OCI-LY7 (cell line): ENCODE results near the gene C4orf50. TPM values are rescaled to one million over a fixed set of nuclear protein-coding genes. Genes with fewer than 3 reads are reported as not detected.

ENCODE experiments used
- BruUV-seq: library from RNA; stranded (reverse); fragments of 400-500 nt; replicated peaks from 2 replicates; lab custom pipeline; 2021; lab: Mats Ljungman, UMichigan
- CTCF ChIA-PET: fragments of 300-600 bp; sonication (Branson Sonifier 250); formaldehyde crosslinking; loops from one replicate; lab custom pipeline; 2022; ENCODE audit warnings: antibody characterized with exemption; ENCODE audit not compliant: unreplicated experiment; lab: Charles Lee
- POLR2A ChIA-PET: fragments of 300-600 bp; sonication (Branson Sonifier 250); formaldehyde crosslinking; loops from one replicate; lab custom pipeline; 2022; ENCODE audit warnings: antibody characterized with exemption; lab: Charles Lee
- DNase-seq: peaks from one replicate; pipeline ENCODE4 v3.0.0-alpha.2; 2015; ENCODE audit warnings: low spot score
- H2AFZ ChIP-seq: fragments of 200-600 bp; sonication (generic), shearing (Covaris generic); 2 replicates; pipeline ENCODE4 v1.6.1; 2014; ENCODE audit warnings: mild to moderate bottlenecking, antibody characterized with exemption, low read length, moderate library complexity
- H3K27ac ChIP-seq: fragments of 200-600 bp; sonication (generic); 2 replicates; pipeline ENCODE4 v1.5.1; 2014; ENCODE audit warnings: mixed run types, low read depth, mild to moderate bottlenecking, moderate library complexity, low read length, inconsistent platforms; ENCODE audit not compliant: poor library complexity, severe bottlenecking
- H3K36me3 ChIP-seq: fragments of 200-600 bp; sonication (generic); 2 replicates; pipeline ENCODE4 v1.6.1; 2014; ENCODE audit warnings: mild to moderate bottlenecking, antibody characterized with exemption, low read length, moderate library complexity, mixed read lengths; ENCODE audit not compliant: insufficient read depth
- H3K4me1 ChIP-seq: fragments of 200-600 bp; sonication (generic); 2 replicates; pipeline ENCODE4 v1.5.1; 2014; ENCODE audit warnings: mild to moderate bottlenecking, low read length; ENCODE audit not compliant: insufficient read depth, poor library complexity, severe bottlenecking
- H3K4me2 ChIP-seq: fragments of 200-600 bp; sonication (generic); 2 replicates; pipeline ENCODE4 v1.6.1; 2014; ENCODE audit warnings: mild to moderate bottlenecking, low read length
- H3K4me3 ChIP-seq: fragments of 200-600 bp; sonication (generic); 2 replicates; pipeline ENCODE4 v1.5.1; 2014; ENCODE audit warnings: mild to moderate bottlenecking, low read depth, low read length; ENCODE audit not compliant: poor library complexity, severe bottlenecking
- H3K79me2 ChIP-seq: fragments of 200-600 bp; sonication (generic); 2 replicates; pipeline ENCODE4 v1.6.1; 2016; ENCODE audit warnings: low read depth, mild to moderate bottlenecking, low read length, moderate library complexity, mixed read lengths; ENCODE audit not compliant: insufficient read depth
- H3K9me2 ChIP-seq: fragments of 200-600 bp; sonication (generic); 2 replicates; pipeline ENCODE4 v1.6.1; 2016; ENCODE audit warnings: mild to moderate bottlenecking, low read length, mixed read lengths; ENCODE audit not compliant: insufficient read depth
- H3K9me3 ChIP-seq: fragments of 200-600 bp; sonication (generic); 2 replicates; pipeline ENCODE4 v1.6.1; 2014; ENCODE audit warnings: mild to moderate bottlenecking, mixed run types, low read length, mixed read lengths
- H4K20me1 ChIP-seq: fragments of 200-600 bp; sonication (generic); 2 replicates; pipeline ENCODE4 v1.6.1; 2014; ENCODE audit warnings: mild to moderate bottlenecking, antibody characterized with exemption, low read length, moderate library complexity, mixed read lengths; ENCODE audit not compliant: insufficient read depth
- EZH2phosphoT487 ChIP-seq: fragments of 200-600 bp; sonication (generic); IDR thresholded peaks from 2 replicates; pipeline ENCODE4 v1.6.1; 2018; ENCODE audit warnings: low read depth, borderline replicate concordance, mild to moderate bottlenecking, mixed run types, antibody characterized with exemption, low read length, moderate library complexity, mixed read lengths
- intact Hi-C: fragments of 100-400 bp; cut with micrococcal nuclease; formaldehyde crosslinking; loops from one replicate; pipeline ENCODE4 v1.10.0; 2022; ENCODE audit not compliant: unreplicated experiment
- total RNA-seq, 2 experiments: library from RNA; depleted of rRNA in 1 of 2; stranded (reverse); fragments of >200 nt in 1 of 2; shearing (Covaris generic) in 1 of 2; gene quantifications; 2 replicates each; pipeline ENCODE4 v1.2.3, GENCODE V29; 2014 to 2022
- TF ChIP-seq, protein P1 (sequence below): fragments of 200-600 bp; sonication (generic); conservative IDR thresholded peaks from 2 replicates; pipeline ENCODE4 v1.5.1; 2014; ENCODE audit warnings: mild to moderate bottlenecking, antibody characterized with exemption, low read length, moderate library complexity, mixed read lengths

Gene C4orf50
- total RNA-seq, 2 experiments from 2014 or later: 0.06 TPM; not detected in 1

GRCh38 chr4:6013564-6013963 is 4.7 kb downstream of the C4orf50 start:
- BruUV-seq: no TSS peak
- no peaks in the 10 kb centered on the region for H3K4me1 ChIP-seq
- no peaks in the 10 kb centered on the region for H4K20me1 ChIP-seq
- H3K36me3 ChIP-seq: no peaks in the 10 kb centered on the region
- no peaks in the 10 kb centered on the region for H3K79me2 ChIP-seq
- H3K27ac ChIP-seq: no peak overlapping the region
- DNase-seq: no peak
- ChIA-PET POLR2A (no interaction called here), CTCF (no interaction called here)
- H3K4me3 ChIP-seq: no peak overlapping the region
- TF ChIP-seq, protein P1, sequence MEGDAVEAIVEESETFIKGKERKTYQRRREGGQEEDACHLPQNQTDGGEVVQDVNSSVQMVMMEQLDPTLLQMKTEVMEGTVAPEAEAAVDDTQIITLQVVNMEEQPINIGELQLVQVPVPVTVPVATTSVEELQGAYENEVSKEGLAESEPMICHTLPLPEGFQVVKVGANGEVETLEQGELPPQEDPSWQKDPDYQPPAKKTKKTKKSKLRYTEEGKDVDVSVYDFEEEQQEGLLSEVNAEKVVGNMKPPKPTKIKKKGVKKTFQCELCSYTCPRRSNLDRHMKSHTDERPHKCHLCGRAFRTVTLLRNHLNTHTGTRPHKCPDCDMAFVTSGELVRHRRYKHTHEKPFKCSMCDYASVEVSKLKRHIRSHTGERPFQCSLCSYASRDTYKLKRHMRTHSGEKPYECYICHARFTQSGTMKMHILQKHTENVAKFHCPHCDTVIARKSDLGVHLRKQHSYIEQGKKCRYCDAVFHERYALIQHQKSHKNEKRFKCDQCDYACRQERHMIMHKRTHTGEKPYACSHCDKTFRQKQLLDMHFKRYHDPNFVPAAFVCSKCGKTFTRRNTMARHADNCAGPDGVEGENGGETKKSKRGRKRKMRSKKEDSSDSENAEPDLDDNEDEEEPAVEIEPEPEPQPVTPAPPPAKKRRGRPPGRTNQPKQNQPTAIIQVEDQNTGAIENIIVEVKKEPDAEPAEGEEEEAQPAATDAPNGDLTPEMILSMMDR: no peak
- TF ChIP-seq EZH2phosphoT487: no peak
- no peaks in the 10 kb centered on the region for H3K9me2 ChIP-seq
- no peak overlapping the region for H2AFZ ChIP-seq
- H3K4me2 ChIP-seq: no peak overlapping the region
- intact Hi-C loops: no loop called here
- no peaks in the 10 kb centered on the region for H3K9me3 ChIP-seq

GRCh38 chr4:6012200-6012599 is 6.0 kb downstream of the C4orf50 start:
- DNase-seq: no peak
- ChIA-PET POLR2A (no interaction called here), CTCF (no interaction called here)
- TF ChIP-seq, protein P1: no peak
- TF ChIP-seq EZH2phosphoT487: no peak
- Histone ChIP-seq H3K36me3 (no peaks in the 10 kb centered on the region), H4K20me1 (no peaks in the 10 kb centered on the region), H3K4me1 (no peaks in the 10 kb centered on the region), H3K9me2 (no peaks in the 10 kb centered on the region), H3K27ac (no peak overlapping the region), H3K4me3 (no peak overlapping the region), H3K9me3 (no peaks in the 10 kb centered on the region), H3K79me2 (no peaks in the 10 kb centered on the region), H2AFZ (no peak overlapping the region), H3K4me2 (no peak overlapping the region)
- BruUV-seq: no TSS peak
- intact Hi-C loops: no loop called here

DNA sequence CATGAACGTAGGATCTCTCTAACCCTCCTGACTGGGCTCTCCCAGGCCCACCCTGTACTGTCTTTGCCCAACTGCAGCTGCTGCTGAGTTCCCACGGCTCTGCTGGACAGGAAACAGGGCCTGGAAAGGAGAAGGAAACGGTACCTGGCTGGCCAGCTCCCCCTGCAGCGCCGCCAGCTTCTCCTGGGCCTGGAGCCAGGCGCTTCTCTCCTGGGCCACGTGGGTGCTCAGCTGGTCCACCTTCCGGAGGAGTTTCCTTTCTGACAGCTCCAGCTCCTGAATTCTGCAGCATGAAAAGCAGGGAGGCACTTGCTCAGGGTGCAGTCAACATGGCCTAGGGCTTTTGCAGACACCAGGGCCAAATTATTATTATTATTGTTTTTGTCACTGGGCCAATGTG is 6.5 kb downstream of the C4orf50 start:
- H3K36me3 ChIP-seq: no peaks in the 10 kb centered on the region
- no peaks in the 10 kb centered on the region for H3K4me1 ChIP-seq
- no peaks in the 10 kb centered on the region for H3K9me3 ChIP-seq
- H3K9me2 ChIP-seq: no peaks in the 10 kb centered on the region
- TF ChIP-seq, protein P1: no peak
- no peak for TF ChIP-seq EZH2phosphoT487
- no TSS peak for BruUV-seq
- no peak overlapping the region for H3K4me3 ChIP-seq
- ChIA-PET CTCF (no interaction called here), POLR2A (no interaction called here)
- DNase-seq: no peak
- H2AFZ ChIP-seq: no peak overlapping the region
- H3K4me2 ChIP-seq: no peak overlapping the region
- H4K20me1 ChIP-seq: no peaks in the 10 kb centered on the region
- intact Hi-C loops: no loop called here
- H3K27ac ChIP-seq: no peak overlapping the region
- H3K79me2 ChIP-seq: no peaks in the 10 kb centered on the region
